HFFc6 (cell line): ENCODE results near the gene ARPC1B. TPM values are rescaled to one million over a fixed set of nuclear protein-coding genes. Genes with fewer than 3 reads are reported as not detected.
"Not testable (repeated sequence)": the region's sequence is repeated elsewhere in the genome, so short reads cannot be mapped to it uniquely, and the experiment has no call there.

Source experiments
- DNase-seq: peaks from one replicate; pipeline ENCODE4 v3.0.0-alpha.2; 2018
- H3K27ac Mint-ChIP-seq: 2 replicates; pipeline ENCODE4 v1.8.0; 2020; ENCODE audit warnings: mild to moderate bottlenecking, mixed read lengths
- H3K27me3 Mint-ChIP-seq: 2 replicates; pipeline ENCODE4 v1.8.0; 2021; ENCODE audit warnings: mild to moderate bottlenecking, moderate library complexity, mixed read lengths; ENCODE audit not compliant: insufficient read depth
- H3K36me3 Mint-ChIP-seq: 2 replicates; pipeline ENCODE4 v1.8.0; 2021; ENCODE audit warnings: low read depth, mixed read lengths
- H3K4me1 Mint-ChIP-seq: 2 replicates; pipeline ENCODE4 v1.8.0; 2020; ENCODE audit warnings: low read depth, mixed read lengths
- H3K4me3 Mint-ChIP-seq: 2 replicates; pipeline ENCODE4 v1.8.0; 2020; ENCODE audit warnings: mild to moderate bottlenecking, moderate library complexity, mixed read lengths
- H3K9me3 Mint-ChIP-seq: 2 replicates; pipeline ENCODE4 v1.8.0; 2020; ENCODE audit warnings: mild to moderate bottlenecking, mixed read lengths
- long read RNA-seq: library from polyadenylated mRNA; unstranded; transcript quantifications from one replicate; pipeline ENCODE4 v2.0.0, GENCODE V29; 2019
- total RNA-seq, 6 experiments: library from RNA; stranded (reverse); fragmentation: NEBNext Ultra II Directional; extraction: Animal tissue kit (Norgen Biotek cat#: 25700); gene quantifications; 2 replicates in 1 of 6; 3 replicates in 5 of 6; pipeline ENCODE4 v1.2.3, GENCODE V29; 2021
- TF ChIP-seq, protein P1 (sequence below): fragments of 200-600 bp; sonication (generic); IDR thresholded peaks from 2 replicates; pipeline ENCODE4 v1.5.0; 2021; ENCODE audit warnings: antibody characterized with exemption, mild to moderate bottlenecking

Gene ARPC1B
- total RNA-seq: 100 to 1,000 TPM; 233 to 281 (median 249) TPM
- long read RNA-seq, transcript ARPC1B-213 (11 exons, 1,505 nt): minor isoform, 15 of 578 reads
- long read RNA-seq, transcript ARPC1B-205 (11 exons, 1,578 nt): minor isoform, 5 of 578 reads
- long read RNA-seq, transcript ARPC1B-201 (10 exons, 1,564 nt): major isoform, 463 of 578 reads
- long read RNA-seq, transcript ARPC1B-222 (11 exons, 1,669 nt): minor isoform, 12 of 578 reads
- long read RNA-seq, partial matches to known transcripts: 35 of 578 reads
- long read RNA-seq, other reads (novel, unspliced or antisense): 39 of 578 reads

DNA sequence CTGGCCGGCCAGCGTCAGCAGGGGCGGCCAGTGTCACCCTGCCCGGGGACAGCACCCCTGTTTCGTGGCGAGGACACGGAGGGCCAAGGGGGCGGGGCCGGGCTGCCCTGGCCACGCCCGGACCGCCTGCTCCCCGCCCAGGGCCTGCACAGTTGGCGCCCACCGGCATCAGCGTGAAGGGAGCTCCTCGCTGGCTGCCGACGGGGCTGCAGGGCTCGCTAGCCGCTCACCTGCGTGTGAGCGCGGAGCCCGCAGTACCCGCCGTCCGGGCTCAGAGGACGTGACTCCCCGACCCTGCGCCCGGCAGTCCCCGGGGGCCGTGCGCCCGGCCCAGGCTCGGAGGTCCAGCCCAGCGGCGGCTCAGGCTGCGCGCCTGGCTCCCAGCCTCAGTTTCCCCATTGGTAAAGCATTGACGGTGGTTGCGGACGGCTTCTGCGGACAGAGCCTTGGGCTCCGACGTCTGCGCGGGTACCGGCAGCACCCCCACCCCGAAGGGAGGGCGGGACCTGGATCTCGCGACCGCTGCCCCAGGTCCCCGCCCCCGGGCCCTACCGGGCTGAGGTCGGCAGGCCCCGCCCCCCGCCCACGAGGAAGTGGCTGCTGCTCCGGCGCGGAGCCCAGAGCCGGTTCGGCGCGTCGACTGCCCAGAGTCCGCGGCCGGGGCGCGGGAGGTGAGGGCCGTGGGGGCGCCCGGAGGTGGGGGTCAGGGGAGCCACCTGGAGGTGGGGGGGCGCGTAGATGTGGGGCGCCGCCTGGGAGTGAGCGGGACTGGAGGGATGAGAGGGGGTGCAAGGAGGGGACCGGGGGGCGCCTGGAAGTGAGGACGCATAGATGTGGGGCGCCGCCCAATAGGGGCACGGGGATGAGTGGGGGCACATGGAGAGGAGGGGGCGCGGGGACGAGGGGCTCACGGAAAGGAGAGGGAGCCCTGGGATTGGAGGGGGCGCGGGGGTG, at the start of gene ARPC1B:
TSS of gene ARPC1B (plus strand) at position 620 of the 954 bp plus-strand sequence. CDS start 10,985 bp downstream, outside the sequence.
- no peak for DNase-seq
- Mint-ChIP-seq H3K27ac (peak within 1 kb of the TSS; percentile 56), H3K36me3 (peaks cover 5% of the 10 kb centered on the region; the same call in 1 of the 2 replicates), H3K4me1 (peaks cover 25% of the 10 kb centered on the region), H3K27me3 (peaks cover 3% of the 10 kb centered on the region; the same call in 1 of the 2 replicates), H3K4me3 (peak within 1 kb of the TSS; percentile 81), H3K9me3 (no peaks in the 10 kb centered on the region)
- TF ChIP-seq, protein P1, sequence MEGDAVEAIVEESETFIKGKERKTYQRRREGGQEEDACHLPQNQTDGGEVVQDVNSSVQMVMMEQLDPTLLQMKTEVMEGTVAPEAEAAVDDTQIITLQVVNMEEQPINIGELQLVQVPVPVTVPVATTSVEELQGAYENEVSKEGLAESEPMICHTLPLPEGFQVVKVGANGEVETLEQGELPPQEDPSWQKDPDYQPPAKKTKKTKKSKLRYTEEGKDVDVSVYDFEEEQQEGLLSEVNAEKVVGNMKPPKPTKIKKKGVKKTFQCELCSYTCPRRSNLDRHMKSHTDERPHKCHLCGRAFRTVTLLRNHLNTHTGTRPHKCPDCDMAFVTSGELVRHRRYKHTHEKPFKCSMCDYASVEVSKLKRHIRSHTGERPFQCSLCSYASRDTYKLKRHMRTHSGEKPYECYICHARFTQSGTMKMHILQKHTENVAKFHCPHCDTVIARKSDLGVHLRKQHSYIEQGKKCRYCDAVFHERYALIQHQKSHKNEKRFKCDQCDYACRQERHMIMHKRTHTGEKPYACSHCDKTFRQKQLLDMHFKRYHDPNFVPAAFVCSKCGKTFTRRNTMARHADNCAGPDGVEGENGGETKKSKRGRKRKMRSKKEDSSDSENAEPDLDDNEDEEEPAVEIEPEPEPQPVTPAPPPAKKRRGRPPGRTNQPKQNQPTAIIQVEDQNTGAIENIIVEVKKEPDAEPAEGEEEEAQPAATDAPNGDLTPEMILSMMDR: no peak

DNA sequence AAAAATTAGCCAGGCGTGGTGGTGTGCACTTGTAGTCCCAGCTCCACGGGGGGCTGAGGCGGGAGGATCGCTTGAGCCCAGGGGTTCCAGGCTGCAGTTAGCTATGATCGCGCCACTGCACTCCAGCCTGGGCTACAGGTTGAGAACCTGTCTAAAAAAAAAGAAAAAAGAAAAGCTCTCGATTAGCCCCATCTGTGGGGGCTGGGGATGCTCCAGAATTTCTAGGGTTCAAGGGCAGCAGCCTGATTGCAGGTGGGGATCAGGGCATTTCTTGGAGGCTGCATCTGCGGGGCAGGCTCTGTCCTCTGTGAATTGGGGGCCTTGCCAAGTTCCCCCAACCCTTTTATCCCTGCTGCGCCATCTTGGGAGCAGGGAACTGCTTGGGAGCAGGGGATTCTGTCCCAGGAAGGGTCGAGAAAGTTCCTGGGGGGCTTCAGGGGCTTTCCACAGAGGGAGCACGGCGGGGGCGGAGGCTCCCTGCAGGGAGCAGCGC, 49.5 kb upstream of the ARPC1B start:
- Mint-ChIP-seq H3K4me1 (peaks cover 22% of the 10 kb centered on the region), H3K9me3 (no peaks in the 10 kb centered on the region), H3K4me3 (peak overlapping the region; percentile 97), H3K27ac (peak overlapping the region; percentile 97), H3K27me3 (no peaks in the 10 kb centered on the region; the same call in none of the 2 replicates), H3K36me3 (peaks cover 13% of the 10 kb centered on the region)
- no peak for DNase-seq
- TF ChIP-seq, protein P1: no peak

DNA sequence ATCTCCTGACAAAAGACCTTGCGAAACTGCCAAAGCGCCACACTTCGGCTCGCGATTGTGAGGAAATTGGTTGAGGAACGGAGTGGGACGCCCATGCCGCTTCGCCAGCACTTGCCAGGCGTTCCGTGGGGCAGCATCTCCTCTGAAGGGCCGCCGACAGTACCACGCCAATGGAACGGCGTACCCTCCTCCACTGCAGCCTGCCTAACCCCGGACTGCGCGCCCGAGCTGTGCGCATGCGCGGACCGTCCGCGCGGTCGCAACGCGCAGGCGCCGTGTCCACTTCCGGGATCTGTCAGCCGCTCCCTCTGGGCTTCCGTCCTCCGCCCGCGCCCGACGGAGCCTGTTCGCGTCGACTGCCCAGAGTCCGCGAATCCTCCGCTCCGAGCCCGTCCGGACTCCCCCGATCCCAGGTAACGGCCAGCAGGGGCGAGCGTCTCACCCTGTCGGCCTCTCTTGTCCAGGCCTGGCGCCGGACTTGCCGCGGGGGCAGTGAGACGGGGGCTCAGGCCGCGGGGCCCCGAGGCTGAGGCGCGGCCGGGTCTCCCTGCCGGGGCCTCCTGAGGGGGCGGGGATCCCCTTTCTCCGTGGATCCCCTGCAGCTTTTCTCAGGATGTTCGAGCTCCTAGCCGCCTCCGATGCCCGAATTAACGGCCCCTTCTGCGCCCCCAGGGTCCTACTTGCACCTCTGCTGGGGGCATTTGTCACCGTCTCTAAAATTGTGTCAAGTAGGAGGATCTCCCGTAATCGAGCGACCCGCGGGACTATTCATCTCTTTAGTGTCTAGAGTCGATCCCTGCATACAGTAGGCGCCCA, 48.7 kb upstream of the ARPC1B start, which contains the start of gene ARPC1A:
TSS of gene ARPC1A (plus strand) at position 307 of the 816 bp plus-strand sequence. CDS start 7,456 bp downstream, outside the sequence.
- TF ChIP-seq, protein P1: peak; percentile 70
- no peaks in the 10 kb centered on the region for H3K9me3 Mint-ChIP-seq
- peak; percentile 91 for DNase-seq
- peak within 1 kb of the TSS; percentile 97 for H3K4me3 Mint-ChIP-seq
- H3K27ac Mint-ChIP-seq: peak within 1 kb of the TSS; percentile 97
- peaks cover 30% of the 10 kb centered on the region for H3K4me1 Mint-ChIP-seq
- H3K27me3 Mint-ChIP-seq: no peaks in the 10 kb centered on the region; the same call in none of the 2 replicates
- peaks cover 13% of the 10 kb centered on the region for H3K36me3 Mint-ChIP-seq

DNA sequence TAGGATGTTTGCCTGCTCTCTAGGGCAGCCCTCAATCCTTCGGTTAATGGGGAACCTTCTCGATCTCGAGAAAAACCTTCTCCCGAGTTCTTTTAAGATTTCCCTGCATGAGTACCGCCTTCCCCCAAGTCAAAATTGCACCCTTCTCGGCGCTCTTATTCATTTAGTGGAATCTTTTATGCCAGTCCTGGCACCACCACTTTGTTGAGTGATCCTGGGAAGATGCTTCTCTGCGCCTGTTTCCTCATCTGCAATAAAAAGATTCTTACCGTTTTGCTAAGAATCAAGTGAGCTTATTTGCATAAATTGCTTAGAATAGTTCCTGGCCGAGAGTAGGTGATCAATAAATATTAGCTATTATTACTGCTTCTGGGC, 48.1 kb upstream of the ARPC1B start:
- Mint-ChIP-seq H3K36me3 (peaks cover 13% of the 10 kb centered on the region), H3K9me3 (no peaks in the 10 kb centered on the region), H3K4me1 (peaks cover 36% of the 10 kb centered on the region), H3K4me3 (peak overlapping the region; percentile 97), H3K27me3 (no peaks in the 10 kb centered on the region; the same call in none of the 2 replicates), H3K27ac (peak overlapping the region; percentile 97)
- no peak for DNase-seq
- TF ChIP-seq, protein P1: no peak

DNA sequence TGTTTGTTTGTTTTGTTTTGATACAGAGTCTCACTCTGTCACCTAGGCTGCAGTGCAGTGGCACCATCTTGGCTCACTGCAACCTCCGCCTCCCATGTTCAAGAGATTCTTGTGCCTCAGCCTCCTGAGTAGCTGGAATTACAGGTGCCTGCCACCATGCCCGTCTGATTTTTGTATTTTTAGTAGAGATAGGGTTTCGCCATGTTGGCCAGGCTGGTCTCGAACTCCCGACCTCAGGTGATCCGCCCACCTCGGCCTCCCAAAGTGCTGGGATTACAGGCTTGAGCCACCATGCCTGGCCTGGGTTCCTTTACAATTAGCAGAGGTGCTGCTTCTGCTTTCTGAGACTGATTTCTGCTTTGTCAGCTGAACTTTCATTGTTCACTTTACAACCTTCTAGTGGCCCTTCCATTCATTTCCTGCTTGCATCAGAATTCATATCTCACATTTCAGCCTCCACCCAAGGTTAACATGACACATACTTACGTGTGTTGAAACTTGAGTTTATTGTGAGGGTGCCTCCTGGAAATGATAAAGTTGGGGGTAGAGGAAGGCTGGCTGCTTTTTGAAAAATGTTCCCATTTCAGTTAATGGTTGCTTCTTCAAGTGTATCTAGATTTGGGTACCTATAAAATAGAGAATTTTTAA, 44.1 kb upstream of the ARPC1B start:
- Mint-ChIP-seq H3K36me3 (peaks cover 22% of the 10 kb centered on the region), H3K4me1 (peaks cover 39% of the 10 kb centered on the region), H3K4me3 (peak overlapping the region; percentile 87), H3K27ac (peak overlapping the region; percentile 97)
- H3K27me3 Mint-ChIP-seq, H3K9me3 Mint-ChIP-seq: not testable (repeated sequence)
- DNase-seq: peak; percentile 80
